Ishikawa (cell line): ENCODE data around the gene ENO1.
A peak's percentile ranks its signal among the peaks of the same experiment; 100 is the strongest.

Experiments used
- CEBPB ChIP-seq: IDR thresholded peaks from 2 replicates; pipeline ENCODE4 v1.6.1; 2012
- CREB1 ChIP-seq: IDR thresholded peaks from 2 replicates; pipeline ENCODE4 v1.6.1; 2012; ENCODE audit warnings: low read depth
- EGR1 ChIP-seq: IDR thresholded peaks from 2 replicates; pipeline ENCODE4 v1.6.1; 2012
- EP300 ChIP-seq: IDR thresholded peaks from 2 replicates; pipeline ENCODE4 v1.6.1; 2012; ENCODE audit warnings: borderline replicate concordance
- FOXM1 ChIP-seq: IDR thresholded peaks from 2 replicates; pipeline ENCODE4 v1.6.1; 2012; ENCODE audit warnings: low read depth, borderline replicate concordance
- NFIC ChIP-seq: IDR thresholded peaks from 2 replicates; pipeline ENCODE4 v1.6.1; 2012
- RAD21 ChIP-seq: IDR thresholded peaks from 2 replicates; pipeline ENCODE4 v1.6.1; 2012; ENCODE audit warnings: low read depth
- TAF1 ChIP-seq: IDR thresholded peaks from 2 replicates; pipeline ENCODE4 v1.6.1; 2012; ENCODE audit warnings: low read depth, mild to moderate bottlenecking
- TCF12 ChIP-seq: IDR thresholded peaks from 2 replicates; pipeline ENCODE4 v1.6.1; 2012; ENCODE audit warnings: low read depth
- TEAD4 ChIP-seq: IDR thresholded peaks from 2 replicates; pipeline ENCODE4 v1.6.1; 2012
- USF1 ChIP-seq: IDR thresholded peaks from 2 replicates; pipeline ENCODE4 v1.6.1; 2012
- YY1 ChIP-seq: IDR thresholded peaks from 2 replicates; pipeline ENCODE4 v1.6.1; 2012; ENCODE audit warnings: low read depth
- ZBTB7A ChIP-seq: IDR thresholded peaks from 2 replicates; pipeline ENCODE4 v1.6.1; 2012; ENCODE audit warnings: low read depth
- TF ChIP-seq, protein P1 (sequence below): IDR thresholded peaks from 2 replicates; pipeline ENCODE4 v1.6.1; 2012; ENCODE audit warnings: low read depth, mild to moderate bottlenecking
- TF ChIP-seq, protein P2 (sequence below): IDR thresholded peaks from 2 replicates; pipeline ENCODE4 v1.6.1; 2012

Gene ENO1

GRCh38 chr1:8871539-8871935, 6.9 kb downstream of the ENO1 start:
- TF ChIP-seq, protein P1, sequence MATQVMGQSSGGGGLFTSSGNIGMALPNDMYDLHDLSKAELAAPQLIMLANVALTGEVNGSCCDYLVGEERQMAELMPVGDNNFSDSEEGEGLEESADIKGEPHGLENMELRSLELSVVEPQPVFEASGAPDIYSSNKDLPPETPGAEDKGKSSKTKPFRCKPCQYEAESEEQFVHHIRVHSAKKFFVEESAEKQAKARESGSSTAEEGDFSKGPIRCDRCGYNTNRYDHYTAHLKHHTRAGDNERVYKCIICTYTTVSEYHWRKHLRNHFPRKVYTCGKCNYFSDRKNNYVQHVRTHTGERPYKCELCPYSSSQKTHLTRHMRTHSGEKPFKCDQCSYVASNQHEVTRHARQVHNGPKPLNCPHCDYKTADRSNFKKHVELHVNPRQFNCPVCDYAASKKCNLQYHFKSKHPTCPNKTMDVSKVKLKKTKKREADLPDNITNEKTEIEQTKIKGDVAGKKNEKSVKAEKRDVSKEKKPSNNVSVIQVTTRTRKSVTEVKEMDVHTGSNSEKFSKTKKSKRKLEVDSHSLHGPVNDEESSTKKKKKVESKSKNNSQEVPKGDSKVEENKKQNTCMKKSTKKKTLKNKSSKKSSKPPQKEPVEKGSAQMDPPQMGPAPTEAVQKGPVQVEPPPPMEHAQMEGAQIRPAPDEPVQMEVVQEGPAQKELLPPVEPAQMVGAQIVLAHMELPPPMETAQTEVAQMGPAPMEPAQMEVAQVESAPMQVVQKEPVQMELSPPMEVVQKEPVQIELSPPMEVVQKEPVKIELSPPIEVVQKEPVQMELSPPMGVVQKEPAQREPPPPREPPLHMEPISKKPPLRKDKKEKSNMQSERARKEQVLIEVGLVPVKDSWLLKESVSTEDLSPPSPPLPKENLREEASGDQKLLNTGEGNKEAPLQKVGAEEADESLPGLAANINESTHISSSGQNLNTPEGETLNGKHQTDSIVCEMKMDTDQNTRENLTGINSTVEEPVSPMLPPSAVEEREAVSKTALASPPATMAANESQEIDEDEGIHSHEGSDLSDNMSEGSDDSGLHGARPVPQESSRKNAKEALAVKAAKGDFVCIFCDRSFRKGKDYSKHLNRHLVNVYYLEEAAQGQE: no peak
- peak; percentile 42; the same call in 1 of the 2 replicates for TF ChIP-seq RAD21

DNA sequence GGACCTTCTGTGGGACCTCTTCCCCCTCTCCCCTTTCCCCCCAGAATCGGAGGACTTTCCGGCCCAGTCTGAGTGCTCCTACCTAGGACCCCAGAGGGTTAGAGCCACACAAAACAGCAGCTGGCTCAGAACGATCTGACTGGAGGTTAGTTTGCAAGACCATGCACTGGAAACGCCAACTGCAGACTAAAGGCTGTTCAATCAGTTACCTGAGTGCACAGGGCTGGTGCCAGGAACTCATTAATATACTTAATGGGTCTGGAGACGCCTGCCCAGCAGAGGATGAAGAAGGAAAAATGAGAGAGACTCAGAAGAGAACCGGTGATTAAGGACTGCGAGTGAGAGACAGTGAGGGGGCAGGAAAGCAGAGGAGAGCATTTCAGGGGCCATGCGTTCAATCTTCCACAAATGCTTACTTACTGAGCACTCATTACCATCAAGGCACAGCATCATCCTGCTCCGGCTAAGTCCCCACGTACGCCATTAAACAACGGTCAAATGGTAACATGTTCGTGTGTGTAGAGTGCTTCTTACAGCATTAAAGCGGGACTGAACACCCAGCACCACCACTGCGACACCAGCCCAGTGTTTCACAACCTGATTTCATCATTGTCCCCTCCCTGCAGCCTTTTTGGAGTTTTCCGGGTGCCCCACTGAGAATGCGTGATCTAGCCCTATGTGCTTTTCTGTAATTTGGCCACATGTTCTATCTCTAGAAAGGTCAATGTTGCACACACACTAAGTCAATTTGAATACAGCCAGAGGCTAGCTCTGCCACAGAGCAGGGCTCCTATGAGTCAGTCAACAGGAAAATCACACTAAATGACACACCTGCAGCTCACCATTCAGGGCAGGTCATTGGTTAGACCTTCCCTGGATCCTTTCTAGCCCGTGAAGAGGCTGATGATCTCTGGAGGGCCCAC, 7.6 kb downstream of the ENO1 start:
- TF ChIP-seq, protein P2, sequence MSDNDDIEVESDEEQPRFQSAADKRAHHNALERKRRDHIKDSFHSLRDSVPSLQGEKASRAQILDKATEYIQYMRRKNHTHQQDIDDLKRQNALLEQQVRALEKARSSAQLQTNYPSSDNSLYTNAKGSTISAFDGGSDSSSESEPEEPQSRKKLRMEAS: no peak
- TF ChIP-seq NFIC (no peak), EGR1 (no peak), EP300 (no peak)

DNA sequence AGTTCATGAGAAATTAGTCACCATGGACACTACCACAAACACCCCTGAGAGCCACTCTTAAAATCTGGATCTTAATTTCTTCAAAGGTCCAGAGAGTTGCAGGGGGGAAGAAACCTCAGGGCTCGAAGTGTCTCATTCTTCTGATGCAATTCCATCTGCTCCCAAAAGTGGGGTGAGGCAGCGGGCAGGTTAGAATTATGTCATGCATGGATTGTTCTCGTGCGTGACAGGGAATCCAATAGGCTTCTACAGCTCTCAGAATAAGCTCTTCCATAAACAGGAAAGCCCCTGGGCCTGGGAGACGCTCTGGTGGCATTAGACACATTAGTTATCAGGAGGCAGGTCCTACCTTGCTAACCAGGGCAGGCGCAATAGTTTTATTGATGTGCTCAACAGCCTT, 8.4 kb downstream of the ENO1 start:
- TF ChIP-seq NFIC (no peak), CREB1 (no peak), TEAD4 (no peak), FOXM1 (no peak), TCF12 (no peak), EP300 (no peak), USF1 (no peak), TAF1 (no peak), EGR1 (no peak)
- TF ChIP-seq, protein P1: no peak
- TF ChIP-seq, protein P2: no peak

DNA sequence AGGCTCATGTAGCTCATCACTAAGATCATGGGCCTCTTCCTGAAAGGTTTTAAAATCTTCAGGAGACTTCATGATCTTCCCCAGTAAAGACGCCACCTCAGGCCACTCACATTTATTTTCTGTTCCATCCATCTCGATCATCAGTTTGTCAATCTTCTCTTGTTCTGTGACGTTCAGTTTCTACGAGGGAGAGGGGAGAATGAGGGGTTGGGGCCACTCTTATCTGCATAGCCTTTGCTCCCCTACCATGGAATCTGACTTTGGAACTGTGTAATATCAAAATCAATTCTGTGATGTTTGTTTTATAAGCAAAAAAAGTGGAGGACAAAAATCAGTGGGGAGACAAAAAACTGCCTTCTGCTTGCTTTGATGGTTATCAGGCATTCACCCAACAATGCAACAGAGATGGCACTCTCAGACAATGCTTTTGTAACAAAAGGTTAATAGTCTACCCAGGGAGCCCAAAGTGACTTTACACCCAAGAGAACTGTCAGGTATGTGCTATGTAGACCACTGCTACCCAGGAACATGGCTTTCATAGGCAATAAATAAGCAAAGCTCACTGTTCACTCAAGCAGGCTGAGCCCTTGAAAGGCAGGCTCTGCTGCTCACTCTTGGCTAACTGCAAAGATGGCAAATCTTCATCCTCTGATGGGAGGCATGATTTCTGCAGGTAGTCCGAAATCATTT, 10.5 kb downstream of the ENO1 start:
- TF ChIP-seq, protein P2: no peak
- no peak for TF ChIP-seq ZBTB7A
- TF ChIP-seq, protein P1: no peak
- no peak for TF ChIP-seq NFIC
- no peak for TF ChIP-seq USF1
- TF ChIP-seq TAF1: no peak
- TF ChIP-seq CEBPB: no peak
- TF ChIP-seq YY1: no peak
- no peak for TF ChIP-seq TCF12
